Islet of Langerhans (tissue), 1 donor: ENCODE data around the gene RPRD1A.
A peak's percentile ranks its signal among the peaks of the same experiment; 100 is the strongest.
"Not testable (repeated sequence)": the region's sequence is repeated elsewhere in the genome, so short reads cannot be mapped to it uniquely, and the experiment has no call there.

ENCODE experiments used
- FAIRE-seq: peaks from one replicate; lab custom pipeline; 2011; peaks lifted over from hg19 to GRCh38; lab: Jason Lieb, UNC

Gene RPRD1A

DNA sequence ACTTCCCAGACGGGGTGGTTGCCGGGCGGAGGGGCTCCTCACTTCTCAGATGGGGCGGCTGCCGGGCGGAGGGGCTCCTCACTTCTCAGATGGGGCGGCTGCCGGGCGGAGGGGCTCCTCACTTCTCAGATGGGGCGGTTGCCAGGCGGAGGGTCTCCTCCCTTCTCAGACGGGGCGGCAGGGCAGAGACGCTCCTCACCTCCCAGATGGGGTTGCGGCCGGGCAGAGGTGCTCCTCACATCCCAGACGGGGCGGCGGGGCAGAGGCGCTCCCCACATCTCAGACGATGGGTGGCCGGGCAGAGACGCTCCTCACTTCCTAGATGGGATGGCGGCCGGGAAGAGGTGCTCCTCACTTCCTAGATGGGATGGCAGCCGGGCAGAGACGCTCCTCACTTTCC lies 10.4 kb upstream of the RPRD1A start:
- FAIRE-seq: not testable (repeated sequence)

DNA sequence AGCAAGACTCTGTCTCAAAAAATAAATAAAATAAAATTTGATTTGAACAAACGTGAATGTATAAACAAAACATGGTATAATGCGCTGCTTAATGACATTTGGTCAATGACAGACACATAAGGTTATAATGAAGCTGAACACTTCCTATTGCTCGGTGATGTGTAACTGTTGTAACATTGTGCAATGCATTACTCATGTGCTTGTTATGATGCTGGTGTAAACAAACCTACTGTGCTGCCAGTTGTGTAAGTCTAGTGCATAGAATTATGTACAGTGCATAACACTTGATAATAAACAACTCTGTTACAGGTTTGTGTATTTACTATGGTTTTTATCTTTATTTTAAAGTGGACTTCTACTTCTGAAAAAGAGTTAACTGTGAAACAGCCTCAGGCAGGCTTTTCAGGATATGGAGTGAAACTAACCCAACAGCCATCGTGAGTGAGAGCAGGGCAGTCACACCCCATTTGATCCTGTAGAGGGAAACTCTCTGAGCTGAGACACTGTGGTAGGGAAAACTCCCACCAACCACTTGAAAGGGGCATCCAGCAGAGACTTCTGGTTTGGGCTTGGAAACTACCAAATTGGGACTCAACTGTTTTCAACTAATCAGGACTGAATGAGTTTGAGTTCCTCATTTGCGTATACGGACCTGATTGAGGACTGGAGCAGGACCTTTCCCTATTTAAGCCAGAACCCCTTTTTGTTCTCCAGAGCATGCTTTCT lies 8.7 kb upstream of the RPRD1A start:
- no peak for FAIRE-seq

DNA sequence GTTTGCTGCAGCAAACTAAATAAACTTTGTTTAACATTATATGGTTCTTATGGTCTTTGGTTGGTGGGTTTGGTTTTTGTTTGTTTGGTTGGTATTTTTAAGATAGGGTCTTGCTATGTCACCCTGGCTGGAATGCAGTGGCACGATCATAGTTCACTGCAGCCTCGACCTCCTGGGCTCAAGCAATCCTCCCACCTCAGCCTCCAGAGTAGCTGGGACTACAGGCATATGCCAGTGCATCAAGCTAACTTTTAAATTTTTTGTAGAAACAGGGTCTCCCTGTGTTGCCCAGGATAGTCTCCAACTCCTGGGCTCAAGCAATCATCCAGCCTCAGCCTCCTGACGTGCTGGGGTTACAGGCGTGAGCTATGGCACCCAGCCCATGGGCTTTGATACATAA lies 7.1 kb upstream of the RPRD1A start:
- no peak for FAIRE-seq

GRCh38 chr18:36073676-36074075 lies 6.3 kb upstream of the RPRD1A start:
- no peak for FAIRE-seq

DNA sequence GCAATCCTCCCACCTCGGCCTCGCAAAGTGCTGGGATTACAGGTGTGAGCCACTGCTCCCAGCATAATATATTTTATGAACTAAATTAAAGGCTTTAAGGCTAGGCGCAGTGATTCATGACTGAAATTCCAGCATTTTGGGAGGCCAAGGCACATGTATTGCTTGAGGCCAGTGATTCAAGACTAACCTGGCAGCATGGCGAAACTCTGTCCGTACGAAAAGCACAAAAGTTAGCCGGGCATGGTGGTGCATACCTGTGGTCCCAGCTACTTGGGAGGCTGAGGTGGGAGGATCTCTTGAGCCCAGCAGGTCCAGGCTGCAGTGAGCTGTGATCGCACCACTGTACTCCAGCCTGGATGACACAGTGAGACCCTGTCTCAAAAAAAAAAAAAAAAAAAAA lies 5.0 kb upstream of the RPRD1A start:
- not testable (repeated sequence) for FAIRE-seq

DNA sequence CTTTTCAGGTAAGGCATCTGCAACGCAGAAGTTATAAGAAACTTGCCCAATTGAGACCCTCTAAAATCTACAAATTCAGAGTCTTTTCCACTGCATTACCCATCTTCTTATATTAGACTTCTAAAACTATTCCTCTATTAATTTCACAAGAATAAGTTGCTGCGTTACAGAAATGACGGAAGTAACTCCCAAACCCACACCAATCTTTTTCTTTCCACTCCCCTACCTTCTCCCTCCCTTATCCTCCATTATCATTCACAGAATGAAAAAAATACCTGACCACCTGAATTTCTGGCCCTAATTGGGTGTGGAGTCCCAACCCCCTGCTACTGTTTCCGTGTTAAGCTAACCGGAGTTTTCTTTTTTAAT lies 689 bp downstream of the RPRD1A start:
- FAIRE-seq: no peak

GRCh38 chr18:36066001-36066400 lies 1.4 kb downstream of the RPRD1A start:
- peak; percentile 61 for FAIRE-seq

DNA sequence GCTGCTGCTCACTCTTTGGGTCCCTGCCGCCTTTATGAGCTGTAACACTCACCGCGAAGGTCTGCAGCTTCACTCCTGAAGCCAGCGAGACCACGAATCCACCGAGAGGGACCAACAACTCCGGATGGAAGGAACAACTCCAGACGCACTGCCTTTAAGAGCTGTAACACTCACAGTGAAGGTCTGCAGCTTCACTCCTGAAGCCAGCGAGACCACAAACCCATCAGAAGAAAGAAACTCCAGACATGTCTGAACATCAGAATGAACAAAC lies 2.6 kb downstream of the RPRD1A start:
- not testable (repeated sequence) for FAIRE-seq

DNA sequence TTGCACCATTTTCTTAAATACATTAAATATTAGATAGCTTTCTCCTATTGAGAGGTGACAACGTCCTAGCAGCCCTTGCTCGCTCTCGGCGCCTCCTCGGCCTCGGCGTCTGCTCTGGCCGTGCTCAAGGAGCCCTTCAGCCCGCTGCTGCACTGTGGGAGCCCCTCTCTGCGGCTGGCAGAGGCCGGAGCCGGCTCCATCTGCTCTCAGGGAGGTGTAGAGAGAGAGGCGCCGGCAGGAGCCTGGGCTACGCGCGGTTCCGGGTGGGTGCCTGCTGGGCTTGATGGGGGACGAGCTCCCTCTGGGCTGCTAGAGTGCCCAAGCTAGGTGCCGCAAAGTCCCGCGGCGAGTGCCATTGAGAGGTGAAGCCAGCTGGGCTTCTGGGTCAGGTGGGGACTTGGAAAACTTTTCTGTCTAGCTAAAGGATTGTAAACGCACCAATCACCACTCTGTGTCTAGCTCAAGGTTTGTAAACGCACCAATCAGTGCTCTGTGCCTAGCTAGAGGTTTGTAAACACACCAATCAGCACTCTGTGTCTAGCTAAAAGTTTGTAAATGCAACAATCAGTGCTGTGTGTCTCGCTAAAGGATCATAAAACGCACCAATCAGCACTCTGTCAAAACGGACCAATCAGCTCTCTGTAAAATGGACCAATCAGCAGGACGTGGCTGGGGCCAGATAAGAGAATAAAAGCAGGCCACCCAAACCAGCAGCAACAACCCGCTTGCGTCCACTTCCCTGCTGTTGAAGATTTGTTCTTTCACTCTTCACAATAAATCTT lies 3.1 kb downstream of the RPRD1A start:
- FAIRE-seq: no peak

GRCh38 chr18:36058674-36059073 lies 8.7 kb downstream of the RPRD1A start:
- FAIRE-seq: no peak

GRCh38 chr18:36051760-36052159 lies 15.6 kb downstream of the RPRD1A start:
- FAIRE-seq: no peak

- FAIRE-seq: no peak
Observed at GRCh38 chr18:36050479-36050878, 16.9 kb downstream of the RPRD1A start.

- FAIRE-seq: no peak
Observed at GRCh38 chr18:36047521-36047920, 19.8 kb downstream of the RPRD1A start.

DNA sequence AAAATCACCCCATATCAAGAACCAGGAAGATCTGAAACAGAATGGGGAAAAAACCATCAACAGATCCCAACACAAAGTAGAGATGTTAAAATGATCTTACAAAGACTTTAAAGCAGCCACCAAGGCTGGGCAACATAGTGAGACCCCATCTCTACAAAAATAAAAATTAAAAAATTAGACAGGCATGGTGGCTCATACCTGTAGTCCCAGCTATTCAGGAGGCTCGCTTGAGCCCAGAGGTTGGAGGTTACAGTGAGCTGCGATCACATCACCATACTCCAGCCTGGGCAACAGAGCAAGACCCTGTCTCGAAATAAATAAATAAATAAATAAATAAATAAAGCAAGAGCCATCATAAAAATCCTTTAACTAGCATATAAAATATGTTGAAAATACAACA lies 20.5 kb downstream of the RPRD1A start:
- no peak for FAIRE-seq

DNA sequence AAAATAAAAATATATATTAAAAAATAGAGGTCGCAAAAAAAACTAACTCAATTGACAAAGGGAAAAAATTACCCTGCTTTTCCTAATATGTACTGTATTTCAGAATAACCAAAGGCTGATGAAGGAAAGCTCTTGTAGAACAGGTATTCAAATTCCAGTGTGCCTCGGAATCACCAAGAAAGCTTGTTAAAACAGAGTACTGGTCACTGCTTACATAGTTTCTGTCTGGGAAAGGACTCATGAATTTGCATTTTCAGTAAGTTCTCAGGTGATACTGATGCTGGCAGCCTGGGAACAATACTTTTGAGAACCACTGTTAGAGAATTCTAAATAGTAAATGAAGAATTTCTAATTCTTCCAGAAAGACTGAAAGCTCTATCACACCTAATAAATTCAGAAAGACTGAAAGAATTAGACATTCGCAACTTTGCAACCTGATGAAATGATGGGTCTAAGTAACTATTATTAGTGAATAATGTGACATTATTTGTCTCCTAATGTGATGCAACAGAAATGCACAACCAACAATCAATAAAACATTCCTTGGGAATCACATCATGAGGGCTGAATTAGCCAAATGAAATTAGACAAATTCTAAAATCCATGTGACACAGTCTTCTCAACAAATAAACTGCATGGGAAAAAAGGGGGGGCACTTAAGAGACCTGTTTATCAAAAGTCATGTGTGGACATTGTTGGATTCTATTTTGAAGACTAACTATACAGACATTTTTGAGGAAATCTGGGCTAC lies 21.9 kb downstream of the RPRD1A start:
- no peak for FAIRE-seq

DNA sequence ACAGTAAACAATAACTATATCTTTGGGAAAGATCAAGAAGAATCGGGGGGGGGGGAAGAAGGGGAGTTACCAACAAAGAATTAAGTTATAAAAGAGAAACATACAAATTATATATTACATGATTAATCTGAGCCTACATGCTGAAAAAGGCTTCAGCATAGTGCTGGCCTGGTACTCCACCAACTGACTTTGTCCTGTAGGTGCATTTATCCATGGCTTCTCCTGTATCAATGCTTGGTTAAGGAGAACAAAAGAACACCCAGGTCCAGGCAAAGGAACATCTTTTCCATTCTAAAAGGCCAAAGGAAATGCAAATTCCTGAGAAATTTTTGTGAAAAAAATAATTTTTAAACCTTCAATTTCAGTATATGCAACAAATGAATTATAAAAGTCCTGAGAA lies 24.2 kb downstream of the RPRD1A start:
- FAIRE-seq: no peak

DNA sequence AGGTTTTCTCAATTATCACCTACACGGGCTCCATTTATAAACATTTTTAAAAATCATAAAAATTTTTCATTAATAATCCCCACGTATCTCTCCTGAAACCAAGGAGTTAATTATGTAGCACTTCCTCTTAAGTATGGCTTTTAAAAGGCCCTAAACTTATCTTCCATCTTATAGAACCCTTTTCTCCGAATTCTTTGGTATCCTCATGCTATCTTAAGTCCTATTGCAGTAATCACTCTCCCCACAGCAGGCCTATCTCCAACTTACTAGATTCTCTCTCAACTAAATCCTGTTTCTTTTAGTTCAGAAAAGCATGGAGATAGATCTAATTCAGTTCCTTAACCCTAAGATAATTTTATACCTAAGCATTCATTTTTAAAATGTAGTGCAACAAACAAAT lies 26.2 kb downstream of the RPRD1A start:
- FAIRE-seq: no peak

GRCh38 chr18:36038102-36038663 lies 29.2 kb downstream of the RPRD1A start:
- no peak for FAIRE-seq

DNA sequence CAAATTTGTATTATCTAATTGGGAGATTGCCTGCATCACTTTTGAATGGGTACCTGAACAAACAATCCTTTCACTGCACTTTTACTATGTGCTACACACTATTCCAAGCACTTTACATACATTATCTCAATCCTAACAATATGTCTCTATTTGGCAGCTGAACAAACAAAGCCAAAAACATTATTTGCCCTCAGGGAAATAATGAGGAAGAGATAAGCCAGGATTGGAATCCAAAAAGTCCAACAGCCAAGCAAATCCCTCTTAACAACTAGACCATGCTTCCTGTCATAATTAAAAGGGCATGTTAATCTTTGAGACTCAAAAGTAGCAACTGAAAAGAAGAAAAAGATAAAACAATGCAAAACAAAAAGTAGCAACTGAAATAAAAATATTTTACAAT lies 32.1 kb downstream of the RPRD1A start:
- no peak for FAIRE-seq

- no peak for FAIRE-seq
Observed at GRCh38 chr18:36034299-36034895, 33.0 kb downstream of the RPRD1A start.

DNA sequence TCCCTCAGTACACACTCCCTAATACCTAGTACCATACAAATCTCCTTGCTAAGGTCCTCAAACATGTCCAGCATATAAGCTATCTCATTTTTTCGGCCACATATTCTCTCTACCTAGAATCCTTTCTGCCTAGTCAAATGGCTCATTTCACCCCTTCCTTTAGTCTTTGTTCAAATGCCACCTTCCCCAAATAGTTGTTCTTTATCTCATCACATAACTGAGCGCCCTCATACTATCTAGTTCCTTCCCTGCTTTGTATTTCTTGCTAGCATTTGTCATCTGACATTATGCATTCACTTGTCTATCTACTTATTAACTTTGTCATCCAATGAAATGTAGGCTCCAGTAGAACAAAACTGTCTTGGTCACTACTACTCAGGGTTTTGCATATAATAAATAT lies 35.5 kb downstream of the RPRD1A start:
- FAIRE-seq: no peak

DNA sequence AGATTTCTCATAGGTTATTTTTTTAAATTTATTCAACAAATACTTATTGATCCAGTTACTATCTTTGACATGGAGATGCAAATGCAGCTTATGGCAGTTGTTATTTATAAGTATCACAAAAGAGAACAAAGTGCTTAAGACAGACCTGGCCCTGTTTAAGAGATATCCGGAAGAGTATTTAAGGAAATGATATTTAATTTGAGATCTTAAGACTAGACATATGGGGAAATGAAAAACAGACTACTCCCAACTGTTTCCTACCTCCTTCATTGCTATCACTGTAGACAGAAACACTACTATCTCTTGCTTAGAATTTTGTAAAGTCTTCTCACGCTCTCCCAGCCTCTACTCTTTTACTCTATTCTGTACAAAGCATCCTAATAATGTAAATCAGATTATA lies 36.0 kb downstream of the RPRD1A start:
- FAIRE-seq: no peak

GRCh38 chr18:36028859-36029258 lies 38.5 kb downstream of the RPRD1A start:
- FAIRE-seq: no peak
